ENCODE results near the gene PXDN.
"Not testable (repeated sequence)": the region's sequence is repeated elsewhere in the genome, so short reads cannot be mapped to it uniquely, and the experiment has no call there.

PXDN gene

DNA sequence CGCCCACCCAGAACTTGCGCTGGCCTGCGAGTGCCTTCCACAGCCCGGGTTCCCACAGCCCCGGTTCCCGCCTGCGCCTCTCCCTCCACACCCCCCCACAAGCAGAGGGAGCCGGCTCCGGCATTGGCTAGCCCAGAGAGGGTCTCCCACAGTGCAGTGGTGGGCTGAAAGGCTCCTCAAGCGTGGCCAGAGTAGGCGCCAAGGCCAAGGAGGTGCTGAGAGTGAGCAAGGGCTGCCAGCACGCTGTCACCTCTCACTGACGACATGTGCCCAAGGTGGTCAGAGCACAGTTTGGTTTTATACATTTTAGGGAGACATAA lies 15.3 kb upstream of the PXDN start:
- peak overlapping the region in 8 of 11 experiments; percentile 59 to 78 (median 72); a peak in 16 of 22 replicates for H3K4me2 ChIP-seq
- no peak for TF ChIP-seq Cebpa-rat (IDR thresholded peaks at IDR 0.05)
- H3K36me3 ChIP-seq = peaks cover 0 to 4% (median 0%) of the 10 kb centered on the region in 11 experiments; a peak in 1 of 22 replicates
- H3K27ac ChIP-seq = peak overlapping the region in 3 of 11 experiments; percentile 30 to 57 (median 54); a peak in 6 of 22 replicates
- H3K9me3 ChIP-seq (replicated peaks in 1 of 11) = peaks cover 11 to 29% (median 19%) of the 10 kb centered on the region in 11 experiments
- H3K4me1 ChIP-seq = peaks cover 17 to 46% (median 35%) of the 10 kb centered on the region in 10 experiments
- H3K4me3 ChIP-seq = no peak overlapping the region
- H4K20me1 ChIP-seq = no peaks in the 10 kb centered on the region
- H3K9ac ChIP-seq = no peak overlapping the region
- H3K27me3 ChIP-seq = no peaks in the 10 kb centered on the region

DNA sequence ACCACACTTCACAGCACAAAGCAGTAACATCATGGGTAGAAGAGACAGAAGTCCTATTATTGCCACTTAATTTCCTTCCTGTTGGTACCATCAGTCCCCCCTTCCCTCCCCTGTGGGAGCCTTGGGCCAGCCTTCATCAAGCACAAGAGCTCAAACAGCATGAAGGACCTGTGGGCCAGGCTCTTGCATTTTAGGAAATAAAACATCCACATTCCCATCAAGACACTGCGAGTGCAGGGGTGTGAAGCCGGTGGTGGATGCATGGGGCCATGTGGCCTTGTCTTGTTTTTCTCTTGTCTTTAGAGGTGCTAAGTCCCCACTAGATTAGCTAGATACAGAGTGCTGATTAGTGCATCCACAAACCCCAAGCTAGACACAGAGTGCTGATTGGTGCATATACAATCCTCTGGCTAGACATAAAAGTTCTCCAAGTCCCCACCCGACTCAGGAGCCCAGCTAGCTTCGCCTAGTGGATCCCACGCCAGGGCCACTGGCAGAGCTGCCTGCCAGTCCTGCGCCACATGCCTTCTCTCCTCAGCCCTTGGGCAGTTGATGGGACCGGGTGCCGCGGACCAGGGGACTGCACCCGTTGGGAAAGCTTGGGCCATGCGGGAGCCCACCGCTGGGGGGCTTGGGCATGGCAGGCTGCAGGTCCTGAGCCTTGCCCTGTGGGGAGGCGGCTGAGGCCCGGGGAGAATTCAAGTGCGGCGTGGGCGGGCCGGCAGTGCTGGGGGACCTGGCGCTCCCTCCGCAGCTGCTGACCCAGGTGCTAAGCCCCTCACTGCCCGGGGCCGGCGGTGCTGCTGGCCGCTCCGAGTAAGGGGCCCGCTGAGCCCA lies 14.7 kb upstream of the PXDN start:
- no peak for TF ChIP-seq Cebpa-rat (IDR thresholded peaks at IDR 0.05)
- Histone ChIP-seq H3K27me3 (no peaks in the 10 kb centered on the region), H4K20me1 (no peaks in the 10 kb centered on the region), H3K4me2 (peak overlapping the region; percentile 12 to 78 (median 66); a peak in 21 of 22 replicates), H3K4me3 (no peak overlapping the region), H3K4me1 (peaks cover 17 to 46% (median 35%) of the 10 kb centered on the region in 10 experiments), H3K9me3 (replicated peaks in 1 of 11) (peaks cover 16 to 35% (median 24%) of the 10 kb centered on the region in 11 experiments), H3K36me3 (peaks cover 0 to 5% (median 0%) of the 10 kb centered on the region in 11 experiments; a peak in 1 of 22 replicates), H3K27ac (peak overlapping the region in 4 of 11 experiments; percentile 26 to 57 (median 42); a peak in 9 of 22 replicates), H3K9ac (peak overlapping the region in 3 of 11 experiments; percentile 7 to 32 (median 26); a peak in 2 of 22 replicates)

DNA sequence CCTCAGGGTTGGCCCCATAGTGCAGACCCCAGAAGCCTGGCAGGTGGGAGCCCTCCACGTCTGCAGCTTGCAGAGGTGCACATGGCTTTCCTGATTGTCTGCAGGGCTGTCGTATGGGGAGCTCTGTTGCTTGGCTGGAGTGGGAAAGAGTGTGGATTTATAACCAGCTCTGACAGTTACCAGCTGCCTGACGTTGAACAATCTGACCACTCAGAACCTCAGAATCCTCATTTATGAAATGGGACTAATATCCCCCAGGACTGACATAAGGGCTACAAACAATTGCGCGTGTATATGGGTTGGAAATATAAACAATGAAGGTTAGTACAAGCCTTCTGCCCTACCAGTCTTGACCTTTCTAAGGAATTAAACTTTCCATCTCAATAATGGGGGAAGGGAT lies 13.9 kb upstream of the PXDN start:
- TF ChIP-seq Cebpa-rat (IDR thresholded peaks at IDR 0.05) = no peak
- H3K36me3 ChIP-seq = peaks cover 0 to 5% (median 0%) of the 10 kb centered on the region in 11 experiments; a peak in 1 of 22 replicates
- no peaks in the 10 kb centered on the region for H3K27me3 ChIP-seq
- peak overlapping the region; percentile 32 to 78 (median 66) for H3K4me2 ChIP-seq
- H4K20me1 ChIP-seq = no peaks in the 10 kb centered on the region
- H3K27ac ChIP-seq = peak overlapping the region in 5 of 11 experiments; percentile 2 to 57 (median 25); a peak in 8 of 22 replicates
- no peak overlapping the region for H3K4me3 ChIP-seq
- H3K4me1 ChIP-seq = peaks cover 17 to 46% (median 35%) of the 10 kb centered on the region in 10 experiments
- peaks cover 18 to 43% (median 29%) of the 10 kb centered on the region in 11 experiments for H3K9me3 ChIP-seq (replicated peaks in 1 of 11)
- peak overlapping the region in 3 of 11 experiments; percentile 7 to 32 (median 26); a peak in 1 of 22 replicates for H3K9ac ChIP-seq

DNA sequence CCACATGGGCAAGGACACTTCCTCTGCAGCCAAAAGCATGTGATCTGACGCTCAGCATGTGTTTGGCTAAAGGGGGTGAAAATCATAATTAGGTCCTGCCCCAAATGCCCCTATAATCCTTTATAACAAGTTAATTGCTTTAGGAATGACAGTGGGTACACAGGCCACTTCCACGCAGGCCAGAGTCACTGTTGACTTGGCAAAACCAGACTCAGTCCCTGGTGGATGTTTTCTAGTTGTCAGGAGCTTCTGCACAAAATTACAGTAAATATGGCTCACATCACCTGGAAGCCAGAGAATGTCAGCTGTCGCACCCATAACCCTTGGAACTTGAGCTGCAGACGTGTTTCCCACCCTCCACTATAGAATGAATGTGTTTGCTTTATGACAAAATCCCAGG lies 13.3 kb upstream of the PXDN start:
- peak overlapping the region in 6 of 11 experiments; percentile 2 to 57 (median 21); a peak in 8 of 22 replicates for H3K27ac ChIP-seq
- H3K36me3 ChIP-seq = peaks cover 0 to 5% (median 0%) of the 10 kb centered on the region in 11 experiments; a peak in 1 of 22 replicates
- peaks cover 18 to 44% (median 29%) of the 10 kb centered on the region in 11 experiments for H3K9me3 ChIP-seq (replicated peaks in 1 of 11)
- TF ChIP-seq Cebpa-rat (IDR thresholded peaks at IDR 0.05) = no peak
- peaks cover 17 to 51% (median 35%) of the 10 kb centered on the region in 10 experiments for H3K4me1 ChIP-seq
- H3K4me2 ChIP-seq = peak overlapping the region; percentile 43 to 78 (median 66)
- no peaks in the 10 kb centered on the region for H4K20me1 ChIP-seq
- H3K9ac ChIP-seq = no peak overlapping the region
- H3K27me3 ChIP-seq = no peaks in the 10 kb centered on the region
- no peak overlapping the region for H3K4me3 ChIP-seq

DNA sequence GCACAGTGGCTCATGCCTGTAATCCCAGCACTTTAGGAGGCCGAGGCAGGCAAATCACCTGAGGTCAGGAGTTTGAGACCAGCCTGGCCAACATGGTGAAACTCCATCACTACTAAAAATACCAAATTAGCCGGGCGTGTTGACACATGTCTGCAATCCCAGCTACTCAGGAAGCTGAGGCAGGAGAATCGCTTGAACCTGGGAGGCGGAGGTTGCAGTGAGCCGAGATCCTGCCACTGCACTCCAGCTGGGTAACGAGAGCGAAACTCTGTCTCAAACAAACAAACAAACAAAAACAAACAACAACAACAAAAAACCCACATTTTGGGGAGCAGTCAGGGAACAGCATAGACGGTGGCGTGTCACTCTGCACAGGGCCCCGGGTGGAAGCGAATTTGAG lies 12.8 kb upstream of the PXDN start:
- H3K4me3 ChIP-seq, H4K20me1 ChIP-seq, H3K36me3 ChIP-seq, H3K27me3 ChIP-seq, H3K9ac ChIP-seq: not testable (repeated sequence)
- TF ChIP-seq Cebpa-rat (IDR thresholded peaks at IDR 0.05) = 0 out of 22 replicates have a peak, but pooled peaks of 1 of the 11 experiments have one; percentile 22
- Histone ChIP-seq H3K4me1 (peaks cover 17 to 56% (median 38%) of the 10 kb centered on the region in 10 experiments), H3K4me2 (peak overlapping the region; percentile 43 to 78 (median 66)), H3K9me3 (replicated peaks in 1 of 11) (peaks cover 18 to 44% (median 29%) of the 10 kb centered on the region in 11 experiments), H3K27ac (peak overlapping the region in 6 of 11 experiments; percentile 2 to 57 (median 21); a peak in 7 of 22 replicates)

DNA sequence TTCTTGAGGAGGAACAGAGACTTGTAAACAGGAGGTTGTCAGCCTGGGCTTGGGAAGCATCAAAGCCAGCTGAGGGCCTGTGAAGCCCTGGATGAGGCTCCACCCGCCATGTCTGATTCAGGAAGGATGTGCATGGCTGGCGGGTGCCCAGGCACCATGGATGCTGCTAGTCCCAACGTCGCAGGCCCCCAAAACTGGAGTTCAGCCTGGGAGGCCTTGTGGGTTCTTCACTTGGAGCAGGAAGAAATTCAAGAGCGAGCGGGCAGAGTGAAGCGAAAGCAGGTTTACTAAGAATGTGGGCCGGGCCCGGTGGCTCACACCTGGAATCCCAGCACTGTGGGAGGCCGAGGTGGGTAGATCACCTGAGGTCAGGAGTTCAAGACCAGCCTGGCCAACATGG lies 12.1 kb upstream of the PXDN start:
- peak overlapping the region in 5 of 11 experiments; percentile 2 to 57 (median 25); a peak in 6 of 22 replicates for H3K27ac ChIP-seq
- no peak overlapping the region for H3K9ac ChIP-seq
- peaks cover 0 to 5% (median 0%) of the 10 kb centered on the region in 11 experiments; a peak in 1 of 22 replicates for H3K36me3 ChIP-seq
- no peak for TF ChIP-seq Cebpa-rat (IDR thresholded peaks at IDR 0.05)
- peak overlapping the region in 9 of 11 experiments; percentile 58 to 78 (median 70); a peak in 15 of 22 replicates for H3K4me2 ChIP-seq
- H4K20me1 ChIP-seq = peaks cover 0 to under 1% (median 0%) of the 10 kb centered on the region in 11 experiments; a peak in 1 of 22 replicates
- H3K27me3 ChIP-seq = no peaks in the 10 kb centered on the region
- peaks cover 18 to 44% (median 29%) of the 10 kb centered on the region in 11 experiments for H3K9me3 ChIP-seq (replicated peaks in 1 of 11)
- peaks cover 17 to 62% (median 45%) of the 10 kb centered on the region in 10 experiments for H3K4me1 ChIP-seq
- no peak overlapping the region for H3K4me3 ChIP-seq

DNA sequence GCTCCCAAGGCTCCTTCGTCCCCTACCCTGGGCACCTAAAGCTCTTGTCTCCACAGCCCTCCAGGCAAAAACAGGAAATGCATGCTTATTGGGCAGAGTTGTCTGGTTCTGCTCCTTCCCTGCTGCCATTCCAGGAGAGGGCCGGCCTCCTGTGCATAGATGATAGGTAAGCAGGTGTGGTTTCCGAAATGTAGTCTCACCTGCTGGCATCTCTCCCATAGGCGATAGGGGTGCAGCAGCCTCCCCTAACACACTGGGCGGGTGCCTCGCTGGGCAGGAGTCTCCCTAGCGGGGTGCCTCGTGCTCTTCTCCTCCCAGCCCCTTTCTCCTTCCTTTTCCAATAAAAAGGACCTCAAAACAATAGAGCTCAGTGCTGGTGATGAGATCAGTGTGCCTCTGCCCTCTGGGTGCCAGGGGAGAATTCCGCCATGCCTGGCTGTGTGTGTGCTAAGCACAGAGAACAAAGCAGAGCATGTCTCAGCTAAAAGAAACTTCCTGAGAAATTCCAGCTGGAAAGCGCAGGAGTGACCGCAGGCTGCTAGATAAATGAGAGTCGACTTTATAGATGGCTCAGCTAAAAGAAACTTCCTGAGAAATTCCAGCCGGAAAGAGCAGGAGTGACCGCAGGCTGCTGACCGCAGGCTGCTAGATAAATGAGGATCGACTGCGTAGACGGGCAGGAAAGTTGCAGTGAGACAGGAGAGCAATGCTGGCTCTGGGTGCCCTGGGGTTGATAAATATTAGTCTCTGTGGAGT lies 11.3 kb upstream of the PXDN start:
- no peaks in the 10 kb centered on the region for H3K27me3 ChIP-seq
- no peak for TF ChIP-seq Cebpa-rat (IDR thresholded peaks at IDR 0.05)
- peaks cover 0 to 5% (median 0%) of the 10 kb centered on the region in 11 experiments; a peak in 1 of 22 replicates for H3K36me3 ChIP-seq
- peaks cover 17 to 71% (median 52%) of the 10 kb centered on the region in 10 experiments for H3K4me1 ChIP-seq
- no peak overlapping the region for H3K27ac ChIP-seq
- H3K9me3 ChIP-seq (replicated peaks in 1 of 11) = peaks cover 18 to 44% (median 29%) of the 10 kb centered on the region in 11 experiments
- peak overlapping the region in 2 of 11 experiments; percentile 75 to 78; a peak in 2 of 22 replicates for H3K4me2 ChIP-seq
- H3K9ac ChIP-seq = no peak overlapping the region
- H4K20me1 ChIP-seq = peaks cover 0 to 6% (median 0%) of the 10 kb centered on the region in 11 experiments; a peak in 2 of 22 replicates
- no peak overlapping the region for H3K4me3 ChIP-seq

DNA sequence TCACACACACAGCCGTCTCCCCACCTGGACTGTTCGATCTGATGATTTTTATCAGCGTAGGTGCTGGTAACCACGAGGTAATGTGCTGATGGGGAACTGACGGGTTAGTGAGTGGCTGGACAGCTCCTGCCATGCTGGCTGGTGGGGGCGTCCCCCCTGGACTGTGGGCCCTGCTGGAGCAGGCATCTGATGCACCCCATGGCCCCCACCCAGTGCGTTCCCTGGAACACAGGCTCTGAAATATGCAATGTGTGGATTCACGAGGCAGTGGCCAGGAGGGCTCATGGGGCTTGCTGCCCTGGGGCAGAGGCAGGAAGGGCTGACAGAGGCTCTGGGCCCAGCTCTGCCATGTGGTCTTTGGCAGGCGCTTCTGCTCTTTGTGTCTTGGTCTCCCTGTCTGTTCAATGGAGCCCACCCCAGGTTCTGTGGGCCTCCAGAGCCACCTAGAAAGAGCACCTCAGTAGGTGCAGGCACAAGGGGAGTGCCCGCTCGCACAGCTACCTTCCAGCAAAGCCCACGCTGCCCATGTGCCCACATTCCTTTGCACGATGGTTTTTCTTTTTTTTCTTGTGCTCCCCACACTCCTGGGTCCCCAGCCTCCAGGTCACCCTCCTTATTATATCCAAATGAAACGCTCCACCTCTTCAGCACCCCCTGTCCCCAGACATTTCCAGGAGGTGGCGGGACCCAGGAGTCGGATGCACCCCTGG lies 10.3 kb upstream of the PXDN start:
- Histone ChIP-seq H3K27me3 (no peaks in the 10 kb centered on the region), H3K4me3 (no peak overlapping the region), H4K20me1 (peaks cover 0 to 6% (median 0%) of the 10 kb centered on the region in 11 experiments; a peak in 2 of 22 replicates), H3K36me3 (peaks cover 0 to 5% (median 0%) of the 10 kb centered on the region in 11 experiments; a peak in 1 of 22 replicates), H3K4me2 (no peak overlapping the region), H3K27ac (no peak overlapping the region), H3K9ac (no peak overlapping the region), H3K4me1 (peaks cover 17 to 68% (median 56%) of the 10 kb centered on the region in 10 experiments), H3K9me3 (replicated peaks in 1 of 11) (peaks cover 18 to 35% (median 29%) of the 10 kb centered on the region in 11 experiments)
- TF ChIP-seq Cebpa-rat (IDR thresholded peaks at IDR 0.05) = no peak

Data from BLaER1 treated with 17β-estradiol and CSF1 and Interleukin-3, amounts not matched to agents 10 nM and 100 nM (cell line).